Liver (tissue), 3 donors: ENCODE measurements around the gene TPRN.

Experiments
- JUND ChIP-seq, 2 donors: IDR thresholded peaks; 2 replicates each; pipeline ENCODE4 v1.6.1; 2016; ENCODE audit warnings: antibody characterized with exemption in 2 of 2
- NR2F2 ChIP-seq: IDR thresholded peaks from 2 replicates; pipeline ENCODE4 v1.6.1; 2016; ENCODE audit warnings: antibody characterized with exemption
- TF ChIP-seq, protein P1 (sequence below): fragments of 150-350 bp; IDR thresholded peaks from 2 replicates; pipeline ENCODE4 v1.5.1; 2017; ENCODE audit warnings: improper control_type of control experiment, low read depth, low read length; ENCODE audit not compliant: missing input control
- TF ChIP-seq, protein P2 (sequence below): IDR thresholded peaks from 2 replicates; pipeline ENCODE4 v1.6.1; 2016; ENCODE audit warnings: antibody characterized with exemption, mild to moderate bottlenecking
- TF ChIP-seq, protein P3 (sequence below): IDR thresholded peaks from 2 replicates; pipeline ENCODE4 v1.6.1; 2016; ENCODE audit warnings: antibody characterized with exemption
- donor health status: healthy.
- donor health status: healthy.

DNA sequence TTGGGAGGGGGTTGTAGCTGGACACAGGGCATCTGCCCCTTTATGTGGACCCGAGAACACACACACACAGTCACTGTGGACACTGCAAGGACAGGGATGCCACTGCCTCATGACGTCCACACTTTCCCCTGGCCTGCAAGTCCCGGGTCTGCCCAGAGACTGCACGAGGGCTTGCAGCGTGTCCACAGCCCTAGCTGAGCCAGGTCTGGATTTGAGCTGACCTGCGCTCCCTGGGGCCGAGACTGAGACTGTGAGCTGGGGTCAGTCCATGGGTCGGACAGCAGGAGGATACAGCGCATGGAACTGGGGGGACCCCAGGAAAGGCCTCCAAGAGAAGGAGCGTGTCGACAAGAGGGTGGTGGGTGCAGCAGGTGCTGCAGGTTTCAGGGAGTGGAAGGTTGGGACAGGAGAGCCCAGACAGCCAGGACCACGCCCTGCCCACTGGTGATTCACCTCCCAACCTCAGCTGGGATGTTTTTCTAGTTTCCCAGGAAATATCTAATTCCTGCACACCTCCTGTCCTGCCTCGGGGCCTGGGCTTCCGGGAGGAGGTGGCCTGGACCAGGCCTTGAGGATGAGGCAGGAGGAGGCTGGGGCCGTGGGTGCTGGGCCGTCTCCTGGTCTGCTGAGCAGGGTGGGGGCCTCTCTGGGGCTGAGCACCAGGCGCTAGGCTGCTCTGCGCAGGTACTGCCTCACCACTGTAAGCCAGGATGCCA is 26.0 kb upstream of the TPRN start:
- TF ChIP-seq, protein P1, sequence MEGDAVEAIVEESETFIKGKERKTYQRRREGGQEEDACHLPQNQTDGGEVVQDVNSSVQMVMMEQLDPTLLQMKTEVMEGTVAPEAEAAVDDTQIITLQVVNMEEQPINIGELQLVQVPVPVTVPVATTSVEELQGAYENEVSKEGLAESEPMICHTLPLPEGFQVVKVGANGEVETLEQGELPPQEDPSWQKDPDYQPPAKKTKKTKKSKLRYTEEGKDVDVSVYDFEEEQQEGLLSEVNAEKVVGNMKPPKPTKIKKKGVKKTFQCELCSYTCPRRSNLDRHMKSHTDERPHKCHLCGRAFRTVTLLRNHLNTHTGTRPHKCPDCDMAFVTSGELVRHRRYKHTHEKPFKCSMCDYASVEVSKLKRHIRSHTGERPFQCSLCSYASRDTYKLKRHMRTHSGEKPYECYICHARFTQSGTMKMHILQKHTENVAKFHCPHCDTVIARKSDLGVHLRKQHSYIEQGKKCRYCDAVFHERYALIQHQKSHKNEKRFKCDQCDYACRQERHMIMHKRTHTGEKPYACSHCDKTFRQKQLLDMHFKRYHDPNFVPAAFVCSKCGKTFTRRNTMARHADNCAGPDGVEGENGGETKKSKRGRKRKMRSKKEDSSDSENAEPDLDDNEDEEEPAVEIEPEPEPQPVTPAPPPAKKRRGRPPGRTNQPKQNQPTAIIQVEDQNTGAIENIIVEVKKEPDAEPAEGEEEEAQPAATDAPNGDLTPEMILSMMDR: no peak
- TF ChIP-seq, protein P2, sequence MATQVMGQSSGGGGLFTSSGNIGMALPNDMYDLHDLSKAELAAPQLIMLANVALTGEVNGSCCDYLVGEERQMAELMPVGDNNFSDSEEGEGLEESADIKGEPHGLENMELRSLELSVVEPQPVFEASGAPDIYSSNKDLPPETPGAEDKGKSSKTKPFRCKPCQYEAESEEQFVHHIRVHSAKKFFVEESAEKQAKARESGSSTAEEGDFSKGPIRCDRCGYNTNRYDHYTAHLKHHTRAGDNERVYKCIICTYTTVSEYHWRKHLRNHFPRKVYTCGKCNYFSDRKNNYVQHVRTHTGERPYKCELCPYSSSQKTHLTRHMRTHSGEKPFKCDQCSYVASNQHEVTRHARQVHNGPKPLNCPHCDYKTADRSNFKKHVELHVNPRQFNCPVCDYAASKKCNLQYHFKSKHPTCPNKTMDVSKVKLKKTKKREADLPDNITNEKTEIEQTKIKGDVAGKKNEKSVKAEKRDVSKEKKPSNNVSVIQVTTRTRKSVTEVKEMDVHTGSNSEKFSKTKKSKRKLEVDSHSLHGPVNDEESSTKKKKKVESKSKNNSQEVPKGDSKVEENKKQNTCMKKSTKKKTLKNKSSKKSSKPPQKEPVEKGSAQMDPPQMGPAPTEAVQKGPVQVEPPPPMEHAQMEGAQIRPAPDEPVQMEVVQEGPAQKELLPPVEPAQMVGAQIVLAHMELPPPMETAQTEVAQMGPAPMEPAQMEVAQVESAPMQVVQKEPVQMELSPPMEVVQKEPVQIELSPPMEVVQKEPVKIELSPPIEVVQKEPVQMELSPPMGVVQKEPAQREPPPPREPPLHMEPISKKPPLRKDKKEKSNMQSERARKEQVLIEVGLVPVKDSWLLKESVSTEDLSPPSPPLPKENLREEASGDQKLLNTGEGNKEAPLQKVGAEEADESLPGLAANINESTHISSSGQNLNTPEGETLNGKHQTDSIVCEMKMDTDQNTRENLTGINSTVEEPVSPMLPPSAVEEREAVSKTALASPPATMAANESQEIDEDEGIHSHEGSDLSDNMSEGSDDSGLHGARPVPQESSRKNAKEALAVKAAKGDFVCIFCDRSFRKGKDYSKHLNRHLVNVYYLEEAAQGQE: no peak
- no peak for TF ChIP-seq NR2F2
- TF ChIP-seq JUND (IDR thresholded peaks at IDR 0.05): no peak
- TF ChIP-seq, protein P3, sequence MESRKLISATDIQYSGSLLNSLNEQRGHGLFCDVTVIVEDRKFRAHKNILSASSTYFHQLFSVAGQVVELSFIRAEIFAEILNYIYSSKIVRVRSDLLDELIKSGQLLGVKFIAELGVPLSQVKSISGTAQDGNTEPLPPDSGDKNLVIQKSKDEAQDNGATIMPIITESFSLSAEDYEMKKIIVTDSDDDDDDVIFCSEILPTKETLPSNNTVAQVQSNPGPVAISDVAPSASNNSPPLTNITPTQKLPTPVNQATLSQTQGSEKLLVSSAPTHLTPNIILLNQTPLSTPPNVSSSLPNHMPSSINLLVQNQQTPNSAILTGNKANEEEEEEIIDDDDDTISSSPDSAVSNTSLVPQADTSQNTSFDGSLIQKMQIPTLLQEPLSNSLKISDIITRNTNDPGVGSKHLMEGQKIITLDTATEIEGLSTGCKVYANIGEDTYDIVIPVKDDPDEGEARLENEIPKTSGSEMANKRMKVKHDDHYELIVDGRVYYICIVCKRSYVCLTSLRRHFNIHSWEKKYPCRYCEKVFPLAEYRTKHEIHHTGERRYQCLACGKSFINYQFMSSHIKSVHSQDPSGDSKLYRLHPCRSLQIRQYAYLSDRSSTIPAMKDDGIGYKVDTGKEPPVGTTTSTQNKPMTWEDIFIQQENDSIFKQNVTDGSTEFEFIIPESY: no peak
